ENCODE data around the gene CDC42SE1.

GRCh38 chr1:151098126-151098525 lies 38.7 kb upstream of the CDC42SE1 start:
- no peak for TF ChIP-seq CTCF (IDR thresholded peaks at IDR 0.05; ENCODE audit: insufficient read depth, low read depth, low read length)
- no peak for TF ChIP-seq EZH2 (IDR thresholded peaks at IDR 0.05; ENCODE audit: insufficient read depth, low read length)

Data from astrocyte (in vitro differentiated cells and primary cell).